OCI-LY1 (cell line): ENCODE results near the gene DENND1A.

ENCODE experiments used
- H2AFZ ChIP-seq: fragments of 200-600 bp; sonication (generic), shearing (Covaris generic); 2 replicates; pipeline ENCODE4 v1.6.0; 2014; ENCODE audit warnings: antibody characterized with exemption, mild to moderate bottlenecking, low read length
- H3F3A ChIP-seq: fragments of 200-600 bp; sonication (generic), shearing (Covaris generic); 2 replicates; pipeline ENCODE4 v1.6.0; 2014; ENCODE audit warnings: mild to moderate bottlenecking, antibody characterized with exemption, low read length, moderate library complexity; ENCODE audit not compliant: insufficient read depth
- H3K27ac ChIP-seq: fragments of 200-600 bp; sonication (generic); 2 replicates; pipeline ENCODE4 v1.5.1; 2014; ENCODE audit warnings: low read length, mixed run types, mild to moderate bottlenecking, low read depth; ENCODE audit not compliant: poor library complexity, severe bottlenecking
- H3K27me3 ChIP-seq: fragments of 200-600 bp; sonication (generic); 2 replicates; pipeline ENCODE4 v1.6.0; 2014; ENCODE audit warnings: antibody characterized with exemption, mild to moderate bottlenecking, low read length, moderate library complexity; ENCODE audit not compliant: insufficient read depth
- H3K36me3 ChIP-seq: fragments of 200-600 bp; sonication (generic); 2 replicates; pipeline ENCODE4 v1.6.1; 2014; ENCODE audit warnings: mild to moderate bottlenecking, antibody characterized with exemption, low read length, moderate library complexity, mixed read lengths; ENCODE audit not compliant: insufficient read depth
- H3K4me1 ChIP-seq: fragments of 200-600 bp; sonication (generic); 2 replicates; pipeline ENCODE4 v1.5.1; 2014; ENCODE audit warnings: mild to moderate bottlenecking, low read length, moderate library complexity; ENCODE audit not compliant: insufficient read depth, severe bottlenecking
- H3K4me2 ChIP-seq: fragments of 200-600 bp; sonication (generic), shearing (Covaris generic); 2 replicates; pipeline ENCODE4 v1.6.1; 2014; ENCODE audit warnings: low read length
- H3K4me3 ChIP-seq: fragments of 200-600 bp; sonication (generic); 2 replicates; pipeline ENCODE4 v1.5.1; 2014; ENCODE audit warnings: low read length, low read depth, mild to moderate bottlenecking, mixed read lengths; ENCODE audit not compliant: poor library complexity, severe bottlenecking
- H3K79me2 ChIP-seq: fragments of 200-600 bp; shearing (Covaris generic); 2 replicates; pipeline ENCODE4 v1.6.1; 2016; ENCODE audit warnings: mixed run types, low read length, mixed read lengths; ENCODE audit not compliant: insufficient read depth
- H3K9ac ChIP-seq: fragments of 200-600 bp; sonication (generic), shearing (Covaris generic); 2 replicates; pipeline ENCODE4 v1.6.1; 2014; ENCODE audit warnings: mild to moderate bottlenecking, low read length, mixed read lengths
- H3K9me2 ChIP-seq: fragments of 200-600 bp; sonication (generic), shearing (Covaris generic); 2 replicates; pipeline ENCODE4 v1.6.1; 2014; ENCODE audit warnings: low read depth, mild to moderate bottlenecking, low read length, mixed read lengths
- H3K9me3 ChIP-seq: fragments of 200-600 bp; shearing (Covaris generic); 2 replicates; pipeline ENCODE4 v1.6.1; 2014; ENCODE audit warnings: low read length, mixed read lengths
- H4K20me1 ChIP-seq: fragments of 200-600 bp; sonication (generic), shearing (Covaris generic); 2 replicates; pipeline ENCODE4 v1.6.0; 2016; ENCODE audit warnings: mild to moderate bottlenecking, low read length; ENCODE audit not compliant: insufficient read depth
- CTCF ChIP-seq: fragments of 200-600 bp; sonication (generic), shearing (Covaris generic); IDR thresholded peaks from 2 replicates; pipeline ENCODE4 v1.5.1; 2017; ENCODE audit warnings: mild to moderate bottlenecking, antibody characterized with exemption, low read length, moderate library complexity, mixed read lengths
- EZH2 ChIP-seq: fragments of 200-600 bp; sonication (generic), shearing (Covaris generic); IDR thresholded peaks from 2 replicates; pipeline ENCODE4 v1.8.0; 2017; ENCODE audit warnings: borderline replicate concordance, mixed run types, mild to moderate bottlenecking, antibody characterized with exemption, low read length, moderate library complexity, mixed read lengths

The DENND1A gene

GRCh38 chr9:123358181-123358905, 571.6 kb downstream of the DENND1A start:
- Histone ChIP-seq H3K4me2 (no peak overlapping the region), H4K20me1 (no peaks in the 10 kb centered on the region), H2AFZ (no peak overlapping the region), H3K27me3 (no peaks in the 10 kb centered on the region), H3K79me2 (no peaks in the 10 kb centered on the region), H3F3A (no peaks in the 10 kb centered on the region), H3K27ac (no peak overlapping the region), H3K9me3 (no peaks in the 10 kb centered on the region), H3K9me2 (no peaks in the 10 kb centered on the region), H3K9ac (no peak overlapping the region), H3K4me3 (no peak overlapping the region), H3K4me1 (peaks cover 20% of the 10 kb centered on the region), H3K36me3 (no peaks in the 10 kb centered on the region)
- no peak for TF ChIP-seq CTCF
- no peak for TF ChIP-seq EZH2

DNA sequence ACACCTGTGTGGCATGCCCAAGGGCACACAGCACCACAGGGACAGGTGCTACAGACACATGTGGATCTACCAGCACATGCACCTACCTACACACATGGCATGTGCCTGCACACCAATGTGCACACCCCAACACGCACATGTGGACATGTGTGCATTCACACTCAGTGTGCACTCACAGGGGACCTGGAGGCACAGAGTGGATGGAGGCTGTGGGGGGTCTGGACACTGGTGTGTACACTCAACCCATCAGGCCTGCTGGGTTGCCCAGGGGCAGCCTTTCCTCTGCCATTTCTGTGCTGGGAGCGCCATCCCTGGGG, 572.2 kb downstream of the DENND1A start:
- Histone ChIP-seq H3K36me3 (no peaks in the 10 kb centered on the region), H3K27ac (no peak overlapping the region), H3K4me1 (peaks cover 20% of the 10 kb centered on the region), H3K4me3 (no peak overlapping the region), H3K9ac (no peak overlapping the region), H3K27me3 (no peaks in the 10 kb centered on the region; the same call in 1 of the 2 replicates), H3K9me3 (no peaks in the 10 kb centered on the region), H3K9me2 (no peaks in the 10 kb centered on the region), H3K4me2 (no peak overlapping the region), H3K79me2 (no peaks in the 10 kb centered on the region), H2AFZ (no peak overlapping the region), H3F3A (no peaks in the 10 kb centered on the region), H4K20me1 (no peaks in the 10 kb centered on the region)
- TF ChIP-seq EZH2, result no peak
- no peak for TF ChIP-seq CTCF

- Histone ChIP-seq H3K4me2 (no peak overlapping the region), H3K36me3 (no peaks in the 10 kb centered on the region), H3K27ac (no peak overlapping the region), H3K27me3 (no peaks in the 10 kb centered on the region; the same call in 1 of the 2 replicates), H3K4me3 (no peak overlapping the region), H3K79me2 (no peaks in the 10 kb centered on the region), H3F3A (no peaks in the 10 kb centered on the region), H3K9me3 (no peaks in the 10 kb centered on the region), H4K20me1 (no peaks in the 10 kb centered on the region), H3K9me2 (no peaks in the 10 kb centered on the region), H3K4me1 (peaks cover 20% of the 10 kb centered on the region), H2AFZ (no peak overlapping the region), H3K9ac (no peak overlapping the region)
- TF ChIP-seq EZH2 (no peak), CTCF (no peak)
These were observed 572.8 kb downstream of the DENND1A start for GRCh38 chr9:123356851-123357742.
